SJCRH30 (cell line): ENCODE data around the gene ALOX5AP. TPM values are rescaled to one million over a fixed set of nuclear protein-coding genes. Genes with fewer than 3 reads are reported as not detected.
A peak's percentile ranks its signal among the peaks of the same experiment; 100 is the strongest.

Experiments used
- DNase-seq, 2 experiments: peaks; one replicate each; pipeline ENCODE4 v3.0.0-alpha.2; 2015 to 2020
- H3K27ac ChIP-seq: fragments of 250-450 bp; sonication (Bioruptor Pico); 2 replicates; pipeline ENCODE4 v1.5.1; 2020; ENCODE audit warnings: mild to moderate bottlenecking, moderate library complexity
- H3K27me3 ChIP-seq: fragments of 250-450 bp; sonication (Bioruptor Pico); 2 replicates; pipeline ENCODE4 v1.5.1; 2020; ENCODE audit warnings: mild to moderate bottlenecking, moderate library complexity
- H3K36me3 ChIP-seq: fragments of 250-450 bp; sonication (Bioruptor Pico); 2 replicates; pipeline ENCODE4 v1.5.1; 2020; ENCODE audit warnings: mild to moderate bottlenecking, moderate library complexity
- H3K4me1 ChIP-seq: fragments of 250-450 bp; sonication (Bioruptor Pico); 2 replicates; pipeline ENCODE4 v1.5.1; 2020; ENCODE audit warnings: mild to moderate bottlenecking, moderate library complexity
- H3K4me3 ChIP-seq: fragments of 250-450 bp; sonication (Bioruptor Pico); 2 replicates; pipeline ENCODE4 v1.5.1; 2020; ENCODE audit warnings: mild to moderate bottlenecking, moderate library complexity
- H3K9me3 ChIP-seq: fragments of 250-450 bp; sonication (Bioruptor Pico); replicated peaks from 2 replicates; pipeline ENCODE4 v1.5.1; 2020; ENCODE audit warnings: mild to moderate bottlenecking, moderate library complexity
- total RNA-seq: library from RNA; depleted of rRNA; stranded (reverse); fragments of >200 nt; shearing (Covaris generic); gene quantifications from 2 replicates; pipeline ENCODE4 v1.2.3, GENCODE V29; 2014; rRNA removed

Gene ALOX5AP
- total RNA-seq = 0.73 and 0.76 TPM in 2 replicates

DNA sequence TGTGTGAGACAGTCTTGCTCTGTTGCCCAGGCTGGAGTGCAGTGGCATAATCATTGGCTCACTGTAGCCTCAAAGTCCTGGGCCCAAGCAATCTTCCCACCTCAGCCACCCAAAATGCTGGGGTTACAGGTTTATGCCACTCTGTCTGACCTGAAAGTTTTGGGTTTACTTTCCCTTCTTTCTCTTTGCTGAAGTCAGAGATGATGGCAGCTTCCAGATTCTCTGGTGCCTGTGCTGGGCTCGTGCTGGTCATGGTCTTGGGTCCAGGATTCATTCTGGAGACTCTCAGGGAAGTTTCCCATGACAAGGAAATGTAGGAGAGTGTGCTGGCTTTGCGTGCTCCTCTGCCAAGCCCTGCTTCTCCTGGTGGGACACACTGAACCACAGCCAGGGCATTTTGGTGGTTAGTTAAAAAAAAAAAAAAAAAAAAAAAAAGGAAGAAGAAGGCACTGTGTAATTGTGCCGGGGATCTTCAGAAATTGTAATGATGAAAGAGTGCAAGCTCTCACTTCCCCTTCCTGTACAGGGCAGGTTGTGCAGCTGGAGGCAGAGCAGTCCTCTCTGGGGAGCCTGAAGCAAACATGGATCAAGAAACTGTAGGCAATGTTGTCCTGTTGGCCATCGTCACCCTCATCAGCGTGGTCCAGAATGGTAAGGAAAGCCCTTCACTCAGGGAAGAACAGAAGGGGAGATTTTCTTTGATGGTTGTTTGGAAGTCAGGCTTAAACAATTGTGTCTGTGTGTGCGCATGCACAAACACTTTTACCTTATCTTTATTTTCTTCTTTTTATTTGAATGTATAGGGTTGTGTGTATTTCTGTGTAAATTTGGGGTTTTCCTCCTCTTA is at the start of gene ALOX5AP:
Gene ALOX5AP, plus strand, starts transcription at position 519 of the 847 bp plus-strand sequence. Its CDS starts 63 bp downstream, at position 582.
- Histone ChIP-seq H3K4me1 (peaks cover 58% of the 10 kb centered on the region), H3K4me3 (no peak within 1 kb of the TSS), H3K36me3 (no peaks in the 10 kb centered on the region), H3K27ac (no peak within 1 kb of the TSS), H3K27me3 (no peaks in the 10 kb centered on the region), H3K9me3 (no peaks in the 10 kb centered on the region)
- DNase-seq = no peak

DNA sequence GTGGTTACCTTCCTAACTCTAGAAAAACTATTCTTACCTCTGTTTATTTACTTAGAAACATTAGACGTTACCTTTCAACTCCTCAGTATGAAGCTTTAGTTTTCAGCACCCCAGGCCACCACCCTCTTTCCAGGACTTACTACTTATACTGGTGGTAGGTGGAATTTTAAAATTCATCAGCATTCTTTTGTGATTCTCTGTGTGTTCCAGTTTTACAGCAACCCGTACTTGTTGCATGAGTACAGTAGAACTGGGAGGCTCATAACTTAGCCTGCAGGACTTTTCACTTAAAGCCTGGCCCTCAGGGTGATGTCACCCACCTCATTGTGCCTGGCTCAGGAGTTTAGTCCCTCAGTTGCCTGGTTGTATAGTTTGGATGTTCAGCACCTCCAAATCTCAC is 49.4 kb upstream of the ALOX5AP start:
- DNase-seq = peak in 1 of 2 experiments; percentile 44
- Histone ChIP-seq H3K27me3 (no peaks in the 10 kb centered on the region), H3K9me3 (peaks cover 4% of the 10 kb centered on the region; the same call in 1 of the 2 replicates), H3K4me3 (no peak overlapping the region), H3K27ac (no peak overlapping the region), H3K36me3 (no peaks in the 10 kb centered on the region), H3K4me1 (peaks cover 31% of the 10 kb centered on the region)

DNA sequence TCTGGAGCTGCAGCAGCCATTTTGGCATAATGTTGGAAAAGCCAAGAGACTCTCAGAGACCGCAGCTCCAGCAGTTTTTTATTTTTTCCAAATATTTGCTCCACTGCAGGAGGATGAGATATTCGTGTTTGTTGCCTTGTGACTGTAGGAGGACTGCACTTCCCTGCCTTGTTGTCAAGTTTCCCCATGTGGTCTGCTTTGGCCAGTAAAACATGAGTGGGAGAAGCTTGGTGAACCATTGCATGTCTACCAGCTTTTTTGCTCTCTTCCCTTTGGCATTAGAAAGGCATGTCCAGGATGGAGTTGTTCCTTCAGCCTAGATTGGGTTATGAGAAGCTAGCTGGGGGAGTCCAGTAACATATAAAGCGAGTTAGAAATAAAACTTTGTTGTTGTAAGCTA is 47.7 kb upstream of the ALOX5AP start:
- Histone ChIP-seq H3K27ac (no peak overlapping the region), H3K27me3 (no peaks in the 10 kb centered on the region), H3K4me3 (no peak overlapping the region), H3K4me1 (peaks cover 23% of the 10 kb centered on the region), H3K36me3 (no peaks in the 10 kb centered on the region), H3K9me3 (peaks cover 4% of the 10 kb centered on the region; the same call in 1 of the 2 replicates)
- DNase-seq = no peak

DNA sequence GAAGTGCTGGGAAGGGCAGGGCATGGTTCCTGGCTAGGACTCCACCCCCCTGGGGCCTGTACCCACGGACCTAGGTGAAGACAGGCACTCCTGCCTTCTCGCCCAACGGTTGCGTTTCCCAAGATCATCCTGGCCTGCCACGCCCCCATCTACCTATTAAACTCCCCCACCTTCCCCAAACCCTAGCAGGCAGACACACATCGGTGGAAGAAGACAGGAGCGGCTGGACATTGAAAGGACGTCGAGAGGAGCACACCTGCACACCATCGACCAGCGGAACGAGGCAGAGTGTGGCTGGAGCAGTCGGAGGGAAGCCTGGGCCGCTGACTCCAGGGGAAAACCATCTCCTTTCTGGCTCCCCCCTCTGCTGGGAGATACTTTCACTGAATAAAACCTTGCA is 45.6 kb upstream of the ALOX5AP start:
- peak overlapping the region; percentile 91 for H3K27ac ChIP-seq
- no peak for DNase-seq
- H3K4me3 ChIP-seq = peak overlapping the region; percentile 57
- peaks cover 4% of the 10 kb centered on the region; the same call in 1 of the 2 replicates for H3K9me3 ChIP-seq
- peaks cover 17% of the 10 kb centered on the region; the same call in 1 of the 2 replicates for H3K4me1 ChIP-seq
- H3K27me3 ChIP-seq = no peaks in the 10 kb centered on the region
- no peaks in the 10 kb centered on the region for H3K36me3 ChIP-seq

DNA sequence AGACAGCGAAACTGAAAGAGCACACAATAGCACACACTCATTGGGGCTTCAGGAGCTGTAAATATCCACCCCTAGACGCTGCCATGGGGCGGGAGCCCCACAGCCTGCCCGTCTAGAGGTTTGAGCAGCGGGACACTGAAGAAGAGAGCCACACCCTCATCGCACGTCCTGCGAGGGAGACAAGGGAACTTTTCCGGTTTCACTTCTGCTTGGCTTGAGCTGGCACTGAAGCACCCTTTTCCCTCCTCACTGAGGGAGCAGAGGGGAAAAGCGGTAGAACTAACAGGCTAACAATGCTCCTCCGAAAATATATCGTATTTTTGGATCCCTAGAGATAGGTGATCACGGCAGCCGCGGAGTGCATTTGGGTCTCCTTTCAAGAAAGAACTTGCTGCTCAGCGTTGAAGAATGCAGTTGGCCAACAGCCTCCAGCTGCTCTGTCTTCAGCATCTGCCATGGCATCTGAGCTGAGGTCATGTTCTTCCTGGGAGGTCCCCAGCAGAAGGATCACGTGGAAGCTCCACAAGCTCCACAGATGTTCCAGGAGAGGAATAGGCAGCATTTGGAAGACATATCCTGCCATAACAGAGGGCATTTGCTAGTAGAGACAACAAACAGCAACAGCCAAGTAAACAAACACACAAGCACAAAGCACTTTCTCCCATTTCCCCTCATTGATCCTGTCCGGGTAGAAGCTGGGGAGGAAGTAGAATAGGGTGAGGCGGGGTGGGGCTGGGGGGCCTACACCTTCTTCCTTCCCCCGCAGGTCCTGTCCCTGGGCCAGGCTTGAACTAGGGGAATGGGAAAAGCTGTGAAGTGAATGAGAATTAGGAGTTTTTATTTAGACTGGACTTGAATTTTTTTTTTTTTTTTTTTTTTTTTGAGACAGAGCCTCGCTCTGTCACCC is 44.8 kb upstream of the ALOX5AP start:
- DNase-seq = peak; percentile 95 to 97
- peaks cover 15% of the 10 kb centered on the region for H3K4me1 ChIP-seq

DNA sequence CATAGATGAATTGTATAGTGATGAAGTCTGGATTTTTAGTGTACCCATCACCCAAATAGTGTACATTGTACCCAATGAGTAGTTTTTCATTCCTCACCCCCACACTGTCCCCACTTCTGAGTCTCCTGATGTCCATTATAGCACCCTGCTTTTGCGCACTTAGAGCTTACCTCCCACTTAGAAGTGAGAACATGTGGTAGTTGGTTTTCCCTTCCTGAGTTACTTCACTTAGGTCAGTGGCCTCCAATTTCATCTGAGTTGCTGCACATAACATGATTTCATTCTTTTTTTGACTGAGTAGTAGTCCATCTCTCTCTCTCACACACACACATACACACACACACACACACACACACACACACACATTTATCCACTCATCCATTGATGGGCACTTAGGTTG is 43.2 kb upstream of the ALOX5AP start:
- Histone ChIP-seq H3K9me3 (peaks cover 4% of the 10 kb centered on the region; the same call in 1 of the 2 replicates), H3K36me3 (no peaks in the 10 kb centered on the region), H3K27me3 (no peaks in the 10 kb centered on the region), H3K4me3 (no peak overlapping the region), H3K27ac (no peak overlapping the region), H3K4me1 (peaks cover 19% of the 10 kb centered on the region)
- no peak for DNase-seq

More for the DNA sequence above, 44.8 kb upstream of the ALOX5AP start:
- Histone ChIP-seq H3K27me3 (no peaks in the 10 kb centered on the region), H3K36me3 (no peaks in the 10 kb centered on the region), H3K9me3 (peaks cover 4% of the 10 kb centered on the region; the same call in 1 of the 2 replicates), H3K27ac (peak overlapping the region; percentile 91), H3K4me3 (peak overlapping the region; percentile 57)

DNA sequence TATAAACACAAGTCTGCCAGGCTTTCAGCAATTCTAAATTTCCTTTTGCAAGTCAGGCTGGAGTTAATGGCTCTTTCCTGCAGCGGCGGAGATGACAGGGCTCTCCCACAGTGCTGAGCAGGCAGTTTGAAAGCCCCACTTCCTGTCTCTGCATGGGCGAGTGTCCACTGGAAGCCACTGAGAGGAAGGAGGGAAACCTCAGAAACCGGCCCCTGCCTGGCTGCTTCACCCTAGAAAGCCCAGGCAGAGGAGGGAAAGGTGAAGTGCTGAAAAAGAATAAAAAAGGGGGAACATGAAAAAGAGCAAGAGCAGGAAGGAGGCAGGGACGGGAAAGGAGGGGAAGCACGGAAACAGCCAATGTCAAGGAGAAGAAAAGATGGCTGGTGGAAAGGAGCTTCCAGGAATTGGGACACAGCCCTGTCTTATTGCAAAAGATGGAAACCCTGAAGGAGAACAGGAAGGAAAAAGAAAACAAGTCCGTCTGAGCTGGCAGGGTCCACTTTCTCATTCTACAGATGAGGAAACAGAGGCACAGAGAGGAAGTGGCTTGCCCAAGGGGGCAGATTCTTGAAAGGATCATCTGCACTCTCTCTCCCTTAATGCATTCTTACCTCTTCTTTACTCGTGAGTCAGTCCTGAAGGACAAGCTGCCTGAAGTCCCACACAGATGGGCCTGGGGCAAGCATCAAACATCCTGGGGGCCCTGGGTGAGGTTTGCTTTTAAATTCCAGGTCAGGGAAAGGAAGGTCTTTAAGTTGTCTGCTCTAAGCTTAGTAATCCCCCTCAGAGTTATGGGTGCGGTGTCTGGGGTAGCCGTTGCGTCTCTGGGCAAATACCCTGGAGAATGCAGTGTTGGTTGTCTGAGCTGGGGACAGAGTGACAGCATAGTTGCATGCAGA is 38.8 kb upstream of the ALOX5AP start:
- peaks cover 21% of the 10 kb centered on the region for H3K4me1 ChIP-seq
- peak; percentile 40 to 63 for DNase-seq
- H3K27ac ChIP-seq = no peak overlapping the region
- H3K27me3 ChIP-seq = no peaks in the 10 kb centered on the region
- no peaks in the 10 kb centered on the region for H3K36me3 ChIP-seq
- H3K9me3 ChIP-seq = no peaks in the 10 kb centered on the region
- no peak overlapping the region for H3K4me3 ChIP-seq

DNA sequence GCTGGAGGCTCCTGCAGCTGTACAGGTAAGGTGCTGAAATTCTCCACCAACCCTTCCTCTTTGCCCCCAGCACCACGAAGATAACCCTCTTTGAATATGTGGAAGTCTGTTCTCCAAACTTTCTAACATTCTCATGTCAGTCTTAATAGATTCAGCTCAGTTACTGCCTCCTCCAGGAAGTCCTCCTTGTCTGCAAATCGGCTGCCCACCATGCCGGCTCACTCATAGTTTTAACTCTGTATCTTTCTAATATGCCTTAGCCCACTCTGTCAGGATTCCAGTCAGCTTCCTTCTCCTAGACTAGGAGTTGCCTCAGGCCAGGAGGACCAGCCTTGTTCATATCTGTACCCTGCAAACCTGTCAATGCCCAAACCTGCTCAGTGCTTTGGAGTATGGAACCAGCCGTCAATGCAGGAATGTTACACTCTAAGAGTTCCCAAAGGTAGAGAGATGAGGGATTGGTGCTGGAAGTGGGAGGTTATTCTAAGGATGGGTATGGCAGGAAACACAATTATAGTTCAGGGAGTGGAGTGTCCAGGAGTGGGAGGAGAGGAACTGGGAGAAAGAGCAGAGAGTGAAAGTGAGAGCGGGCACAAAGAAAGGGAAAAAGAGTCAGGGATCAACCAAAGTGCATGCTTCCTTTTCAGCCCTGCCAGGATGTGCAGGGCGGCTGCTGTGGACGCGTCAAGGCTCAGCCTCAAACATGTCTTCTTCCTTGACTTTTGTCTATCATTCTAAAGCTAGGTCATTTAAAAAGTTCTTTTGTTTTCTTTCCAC is 38.0 kb upstream of the ALOX5AP start:
- peak in 1 of 2 experiments; percentile 28 for DNase-seq
- peak overlapping the region; percentile 15; the same call in 1 of the 2 replicates for H3K27ac ChIP-seq

DNA sequence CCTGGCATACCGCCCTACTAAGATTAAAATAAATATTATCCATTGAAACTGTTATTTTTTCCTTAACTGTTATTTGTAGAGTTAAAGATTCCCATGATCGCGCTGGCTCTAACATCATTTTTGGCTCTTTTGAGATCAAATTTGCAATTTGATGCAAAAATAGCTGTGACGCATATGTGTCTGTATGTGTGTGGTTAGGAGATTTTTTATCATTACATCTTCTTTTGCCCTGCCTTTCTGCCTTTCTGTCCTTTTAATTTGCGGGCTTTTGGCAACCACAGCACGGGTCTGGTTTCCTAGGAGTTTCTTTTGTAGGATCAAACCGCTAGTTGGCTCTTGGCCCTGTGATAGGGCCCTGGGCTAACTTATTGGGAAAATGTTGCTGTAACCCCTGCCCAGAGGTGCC is 37.3 kb upstream of the ALOX5AP start:
- H3K9me3 ChIP-seq = no peaks in the 10 kb centered on the region
- peak overlapping the region; percentile 36 for H3K4me3 ChIP-seq
- DNase-seq = peak; percentile 55 to 73
- H3K27me3 ChIP-seq = no peaks in the 10 kb centered on the region
- H3K27ac ChIP-seq = peak overlapping the region; percentile 15; the same call in 1 of the 2 replicates
- H3K4me1 ChIP-seq = peaks cover 21% of the 10 kb centered on the region
- no peaks in the 10 kb centered on the region for H3K36me3 ChIP-seq

More for the DNA sequence above, 38.0 kb upstream of the ALOX5AP start:
- Histone ChIP-seq H3K9me3 (no peaks in the 10 kb centered on the region), H3K4me3 (peak overlapping the region; percentile 36), H3K4me1 (peaks cover 21% of the 10 kb centered on the region), H3K27me3 (no peaks in the 10 kb centered on the region), H3K36me3 (no peaks in the 10 kb centered on the region)

DNA sequence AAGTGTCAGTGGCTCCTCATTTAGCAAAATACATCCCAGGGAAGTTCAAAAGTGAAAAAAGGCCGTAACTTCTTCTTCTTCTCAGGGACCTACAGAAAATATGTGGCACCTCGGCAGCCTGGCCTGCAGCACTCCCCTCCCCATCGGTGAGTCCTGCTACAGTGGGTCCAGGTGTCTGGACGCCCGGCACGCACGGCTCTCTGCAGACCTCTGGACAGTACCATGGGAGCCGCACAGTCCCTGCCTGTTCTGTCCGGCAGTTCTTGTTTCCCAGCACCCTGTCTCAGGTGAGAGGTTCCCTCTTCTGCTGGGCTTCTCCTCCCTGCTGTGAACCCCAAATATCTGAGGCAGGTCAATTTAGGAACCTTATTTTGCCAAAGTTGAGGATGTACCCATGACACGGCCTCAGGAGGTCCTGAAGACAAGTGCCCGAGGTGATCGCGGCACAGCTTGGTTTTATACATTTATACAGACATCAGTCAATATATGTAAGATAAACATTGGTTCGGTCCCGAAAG is 36.8 kb upstream of the ALOX5AP start:
- H3K4me3 ChIP-seq = no peak overlapping the region; the same call in 1 of the 2 replicates
- no peak overlapping the region for H3K27ac ChIP-seq
- H3K36me3 ChIP-seq = no peaks in the 10 kb centered on the region
- DNase-seq = no peak
- H3K9me3 ChIP-seq = no peaks in the 10 kb centered on the region
- H3K27me3 ChIP-seq = no peaks in the 10 kb centered on the region
- H3K4me1 ChIP-seq = peaks cover 21% of the 10 kb centered on the region

DNA sequence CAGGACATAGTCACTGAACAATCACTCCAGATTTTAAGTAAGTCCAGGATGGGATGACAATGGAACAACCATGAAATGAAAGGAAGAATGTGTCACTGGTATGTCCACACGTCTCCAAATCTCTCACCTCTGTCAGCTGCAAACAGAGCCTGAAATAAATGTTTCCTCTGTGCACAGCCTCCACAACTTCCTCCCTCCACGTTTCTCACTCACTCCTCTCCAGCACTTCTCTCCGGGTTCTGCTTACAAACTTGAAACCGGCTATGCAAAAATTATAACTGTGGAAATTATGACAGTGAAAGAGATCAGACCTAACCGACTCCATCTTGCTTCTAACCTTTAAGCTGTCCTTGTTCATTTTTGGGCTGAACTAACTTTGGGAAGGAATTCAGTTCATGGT is 35.0 kb upstream of the ALOX5AP start:
- no peak for DNase-seq
- H3K27ac ChIP-seq = no peak overlapping the region
- no peaks in the 10 kb centered on the region for H3K36me3 ChIP-seq
- H3K4me3 ChIP-seq = no peak overlapping the region
- H3K9me3 ChIP-seq = no peaks in the 10 kb centered on the region
- no peaks in the 10 kb centered on the region for H3K27me3 ChIP-seq
- peaks cover 21% of the 10 kb centered on the region for H3K4me1 ChIP-seq

DNA sequence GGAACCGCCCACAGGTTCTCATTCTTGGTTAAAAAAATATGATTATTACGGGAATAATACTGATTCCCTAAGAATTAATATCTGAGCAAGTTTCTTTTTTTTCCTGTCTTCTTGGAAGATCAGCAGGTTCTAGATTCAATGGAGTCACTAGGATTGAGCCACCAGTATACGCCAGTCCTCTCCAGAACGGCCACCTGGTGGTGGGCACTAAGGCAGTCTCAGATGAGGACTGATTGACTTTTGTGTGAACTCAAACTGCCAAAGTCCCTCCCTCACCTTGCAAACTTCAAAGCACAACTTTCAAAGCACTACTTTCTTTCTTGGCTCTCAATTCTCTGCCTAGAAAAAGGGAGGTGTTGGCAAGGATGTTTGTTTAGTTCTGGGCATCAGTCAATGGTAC is 33.3 kb upstream of the ALOX5AP start:
- no peak for DNase-seq
- no peaks in the 10 kb centered on the region for H3K36me3 ChIP-seq
- H3K4me1 ChIP-seq = peaks cover 12% of the 10 kb centered on the region; the same call in 1 of the 2 replicates
- H3K27ac ChIP-seq = no peak overlapping the region
- H3K9me3 ChIP-seq = no peaks in the 10 kb centered on the region
- no peaks in the 10 kb centered on the region for H3K27me3 ChIP-seq
- no peak overlapping the region for H3K4me3 ChIP-seq

DNA sequence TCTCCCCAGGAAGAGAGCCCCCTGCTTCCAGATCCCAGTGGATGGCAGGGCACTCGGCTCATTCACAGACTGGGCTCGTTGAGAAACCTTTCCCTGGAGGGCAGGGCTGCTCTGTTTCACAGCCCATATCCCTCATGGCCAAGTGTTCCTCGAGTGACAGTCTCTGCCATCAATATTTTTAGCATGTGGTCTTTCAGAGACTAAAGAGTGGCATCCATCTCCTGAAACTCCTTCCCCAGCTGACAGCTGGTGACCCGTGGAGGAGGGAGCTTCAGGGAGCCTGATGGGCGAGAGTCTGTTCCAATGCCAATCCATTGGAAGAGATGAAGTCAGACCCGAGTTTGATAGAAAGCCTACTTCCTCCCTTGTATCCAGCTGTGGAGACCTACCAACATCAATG is 30.7 kb upstream of the ALOX5AP start:
- no peaks in the 10 kb centered on the region for H3K9me3 ChIP-seq
- no peak overlapping the region for H3K4me3 ChIP-seq
- no peak overlapping the region for H3K27ac ChIP-seq
- H3K36me3 ChIP-seq = no peaks in the 10 kb centered on the region
- H3K27me3 ChIP-seq = no peaks in the 10 kb centered on the region
- H3K4me1 ChIP-seq = 0 out of 2 replicates have a peak, but pooled peaks cover 4% of the 10 kb centered on the region
- no peak for DNase-seq
